Measurements from ENCODE around the gene BCL2L13. TPM values are rescaled to one million over a fixed set of nuclear protein-coding genes. Genes with fewer than 3 reads are reported as not detected.

BCL2L13 gene
- total RNA-seq, 1 experiment from 2014 or later: 26.0 TPM

- Mint-ChIP-seq H3K27me3 (ENCODE audit: low read depth) (peaks cover 21% of the 10 kb centered on the region), H3K36me3 (ENCODE audit: insufficient read depth in 1 of 3, low read depth in 3 of 3) (no peaks in the 10 kb centered on the region; a peak in 1 of 7 replicates), H3K27ac (no peak overlapping the region), H3K4me3 (no peak overlapping the region; a peak in 1 of 5 replicates), H3K4me1 (peaks cover 17 to 24% of the 10 kb centered on the region in 2 experiments), H3K9me3 (no peaks in the 10 kb centered on the region; a peak in 2 of 5 replicates)
- H3K79me1 ChIP-seq (ENCODE audit: insufficient read depth, low read depth, low read length, poor library complexity, severe bottlenecking): no peaks in the 10 kb centered on the region
- WGBS (ENCODE audit: extremely low coverage, insufficient read length, low lambda C conversion rate): no CpG with 5 or more reads among the region's 19 CpGs
- no peak overlapping the region for H3K27ac ChIP-seq (ENCODE audit: insufficient read length, low read depth, low read length)
- no peak overlapping the region for H2BK20ac ChIP-seq (ENCODE audit: low read depth, low read length, poor library complexity, severe bottlenecking)
- H2BK12ac ChIP-seq (ENCODE audit: insufficient read length, low read depth, low read length): no peak overlapping the region
- no peak overlapping the region for H3K18ac ChIP-seq (ENCODE audit: insufficient read length, low read depth, low read length)
- H4K20me1 ChIP-seq (ENCODE audit: control insufficient read depth, insufficient read depth, insufficient read length): no peaks in the 10 kb centered on the region
- H3T11ph ChIP-seq (ENCODE audit: low read length): no peak overlapping the region
- H4K5ac ChIP-seq (ENCODE audit: insufficient read length, low read depth, low read length): no peak overlapping the region
- no peaks in the 10 kb centered on the region for H3K4me1 ChIP-seq (ENCODE audit: insufficient read depth, low read length)
- H3K23ac ChIP-seq (ENCODE audit: insufficient read length, low read depth, low read length): no peak overlapping the region
- no peak for DNase-seq
- no peaks in the 10 kb centered on the region for H3K9me3 ChIP-seq (ENCODE audit: control insufficient read depth, low read depth, low read length)
- no peak overlapping the region for H4K8ac ChIP-seq (replicated peaks; ENCODE audit: insufficient read length, low read depth, low read length)
- no peak overlapping the region for H2BK15ac ChIP-seq (ENCODE audit: low read depth, low read length)
- H3K4ac ChIP-seq (ENCODE audit: low read depth, low read length): no peak overlapping the region
- H2AK5ac ChIP-seq (ENCODE audit: insufficient read length, low read length): no peak overlapping the region
- no peak overlapping the region for H2AFZ ChIP-seq (ENCODE audit: low read length)
- TF ChIP-seq CTCF (conservative IDR thresholded peaks at IDR 0.05): no peak
- H3K14ac ChIP-seq (ENCODE audit: insufficient read depth, low read length): no peak overlapping the region
- no peak overlapping the region for H4K91ac ChIP-seq (ENCODE audit: insufficient read length, low read depth, low read length)
- no peak overlapping the region for H2BK120ac ChIP-seq (ENCODE audit: low read depth, low read length, poor library complexity, severe bottlenecking)
- H3K56ac ChIP-seq (ENCODE audit: insufficient read length, low read depth, low read length): no peak overlapping the region
- H3K9ac ChIP-seq (ENCODE audit: extremely low read depth, insufficient read length, low read length): no peak overlapping the region
- H3K27me3 ChIP-seq (ENCODE audit: insufficient read depth, low read length): no peaks in the 10 kb centered on the region
- H3K79me2 ChIP-seq (ENCODE audit: insufficient read depth, low read length): no peaks in the 10 kb centered on the region
- no peak overlapping the region for H2BK5ac ChIP-seq (ENCODE audit: insufficient read length, low read length)
- no peaks in the 10 kb centered on the region for H3K23me2 ChIP-seq (ENCODE audit: insufficient read length, low read depth, low read length, poor library complexity, severe bottlenecking)
- no peak overlapping the region for H3K4me2 ChIP-seq (ENCODE audit: insufficient read depth, insufficient read length, low read length)
Observed at GRCh38 chr22:17780116-17780740, 141.7 kb downstream of the BCL2L13 start.

Small RNA genes within 50 kb of the gene (microRNA-seq; reads per million reads assigned to microRNA genes)
- not detected for gene MIR3198-1 (ENCODE audit: borderline microRNAs expressed)

Other genes with a start within 250 kb of the BCL2L13 start
- 2.3 and 3.0 TPM in 2 replicates for gene SLC25A18, start 75.3 kb upstream of the BCL2L13 start, total RNA-seq (2021)
- gene ATP6V1E1, start 10.0 kb upstream of the BCL2L13 start, total RNA-seq (2021): 89.2 and 90.0 TPM in 2 replicates
- gene BID, start 135.7 kb downstream of the BCL2L13 start, total RNA-seq (2021): 23.2 and 25.5 TPM in 2 replicates